Neural cell (in vitro differentiated cells): Measurements from ENCODE around the gene NIT1. TPM values are rescaled to one million over a fixed set of nuclear protein-coding genes. Genes with fewer than 3 reads are reported as not detected.

Experiments used
- H2AFZ ChIP-seq: fragments of 200-600, 300-800 bp; sonication (generic), shearing (Covaris generic); 2 replicates; pipeline ENCODE4 v1.6.0; 2014; ENCODE audit warnings: low read depth, mild to moderate bottlenecking, antibody characterized with exemption, low read length, moderate library complexity
- H3F3A ChIP-seq: fragments of 200-600 bp; shearing (Covaris generic); 2 replicates; pipeline ENCODE4 v1.6.1; 2016; ENCODE audit warnings: mild to moderate bottlenecking, moderate library complexity, mixed read lengths, antibody characterized with exemption, low read length; ENCODE audit not compliant: insufficient read depth, poor library complexity, severe bottlenecking
- H3K27ac ChIP-seq: fragments of 200-600, 300-800 bp; sonication (generic), shearing (Covaris generic); 2 replicates; pipeline ENCODE4 v1.5.1; 2014; ENCODE audit warnings: mild to moderate bottlenecking, low read length, moderate library complexity
- H3K27me3 ChIP-seq: fragments of 300-800, 200-600 bp; sonication (generic), shearing (Covaris generic); 2 replicates; pipeline ENCODE4 v1.6.0; 2014; ENCODE audit warnings: mild to moderate bottlenecking, low read depth, low read length, moderate library complexity; ENCODE audit not compliant: insufficient read depth
- H3K36me3 ChIP-seq: fragments of 300-800, 200-600 bp; sonication (generic), shearing (Covaris generic); 2 replicates; pipeline ENCODE4 v1.5.1; 2014; ENCODE audit warnings: mild to moderate bottlenecking, antibody characterized with exemption, low read length, moderate library complexity; ENCODE audit not compliant: insufficient read depth
- H3K4me2 ChIP-seq: fragments of 300-800, 200-600 bp; sonication (generic), shearing (Covaris generic); 2 replicates; pipeline ENCODE4 v1.6.0; 2014; ENCODE audit warnings: mild to moderate bottlenecking, low read length
- H3K4me3 ChIP-seq: fragments of 300-800, 200-600 bp; sonication (generic), shearing (Covaris generic); 2 replicates; pipeline ENCODE4 v1.5.1; 2014; ENCODE audit warnings: mild to moderate bottlenecking, low read length, moderate library complexity
- H3K79me2 ChIP-seq: fragments of 200-600 bp; shearing (Covaris generic); replicated peaks from 2 replicates; pipeline ENCODE4 v1.6.0; 2014; ENCODE audit warnings: mild to moderate bottlenecking, low read length, moderate library complexity; ENCODE audit not compliant: insufficient read depth
- H3K9ac ChIP-seq: fragments of 300-800, 200-600 bp; sonication (generic), shearing (Covaris generic); 2 replicates; pipeline ENCODE4 v1.6.1; 2016; ENCODE audit warnings: mild to moderate bottlenecking, low read length, mixed read lengths
- H3K9me2 ChIP-seq: fragments of 200-600 bp; shearing (Covaris generic); 2 replicates; pipeline ENCODE4 v1.6.1; 2016; ENCODE audit warnings: mild to moderate bottlenecking, low read length, mixed read lengths; ENCODE audit not compliant: insufficient read depth
- H3K9me3 ChIP-seq: fragments of 200-600, 300-800 bp; sonication (generic), shearing (Covaris generic); 2 replicates; pipeline ENCODE4 v1.6.1; 2016; ENCODE audit warnings: mild to moderate bottlenecking, mixed run types, low read length, moderate library complexity, mixed read lengths
- H4K20me1 ChIP-seq: fragments of 200-600 bp; shearing (Covaris generic); 2 replicates; pipeline ENCODE4 v1.6.1; 2016; ENCODE audit warnings: mild to moderate bottlenecking, mixed run types; ENCODE audit not compliant: insufficient read depth
- EP300 ChIP-seq: fragments of 450-650 bp; conservative IDR thresholded peaks from 2 replicates; pipeline ENCODE4 v1.6.1; 2014; ENCODE audit warnings: antibody characterized with exemption, mild to moderate bottlenecking, moderate library complexity; ENCODE audit not compliant: poor library complexity, severe bottlenecking
- EZH2 ChIP-seq: fragments of 200-600, 300-800 bp; shearing (Covaris generic), sonication (generic); IDR thresholded peaks from 2 replicates; pipeline ENCODE4 v1.6.1; 2014; ENCODE audit warnings: antibody characterized with exemption, low read length, borderline replicate concordance, mild to moderate bottlenecking; ENCODE audit not compliant: insufficient read depth, poor library complexity, severe bottlenecking
- MXI1 ChIP-seq: fragments of 450-650 bp; conservative IDR thresholded peaks from 2 replicates; pipeline ENCODE4 v1.6.1; 2014; ENCODE audit warnings: antibody characterized with exemption, mild to moderate bottlenecking; ENCODE audit not compliant: poor library complexity, severe bottlenecking
- POLR2AphosphoS5 ChIP-seq: IDR thresholded peaks from 2 replicates; pipeline ENCODE4 v1.6.1; 2012
- RAD21 ChIP-seq: fragments of 450-650 bp; conservative IDR thresholded peaks from 2 replicates; pipeline ENCODE4 v1.6.1; 2014; ENCODE audit warnings: antibody characterized with exemption, mild to moderate bottlenecking, moderate library complexity
- SMC3 ChIP-seq: fragments of 450-650 bp; conservative IDR thresholded peaks from 2 replicates; pipeline ENCODE4 v1.6.1; 2014; ENCODE audit warnings: antibody characterized with exemption, mild to moderate bottlenecking, moderate library complexity; ENCODE audit not compliant: poor library complexity
- TAF1 ChIP-seq: IDR thresholded peaks from 2 replicates; pipeline ENCODE4 v1.6.1; 2012; ENCODE audit warnings: low read depth
- polyA plus RNA-seq: library from polyadenylated mRNA; depleted of rRNA; stranded (reverse); fragments of >200 nt; gene quantifications from 2 replicates; pipeline ENCODE4 v1.2.3, GENCODE V29; 2014
- TF ChIP-seq, protein P1 (sequence below): fragments of 450-650 bp; IDR thresholded peaks from 2 replicates; pipeline ENCODE4 v1.5.1; 2014; ENCODE audit warnings: antibody characterized with exemption, mild to moderate bottlenecking, moderate library complexity; ENCODE audit not compliant: poor library complexity, severe bottlenecking
- TF ChIP-seq, protein P2 (sequence below): IDR thresholded peaks from 2 replicates; pipeline ENCODE4 v1.6.1; 2012; ENCODE audit warnings: borderline replicate concordance

Gene NIT1
- polyA plus RNA-seq, 1 donor from 2014 or later = 66.1 TPM

DNA sequence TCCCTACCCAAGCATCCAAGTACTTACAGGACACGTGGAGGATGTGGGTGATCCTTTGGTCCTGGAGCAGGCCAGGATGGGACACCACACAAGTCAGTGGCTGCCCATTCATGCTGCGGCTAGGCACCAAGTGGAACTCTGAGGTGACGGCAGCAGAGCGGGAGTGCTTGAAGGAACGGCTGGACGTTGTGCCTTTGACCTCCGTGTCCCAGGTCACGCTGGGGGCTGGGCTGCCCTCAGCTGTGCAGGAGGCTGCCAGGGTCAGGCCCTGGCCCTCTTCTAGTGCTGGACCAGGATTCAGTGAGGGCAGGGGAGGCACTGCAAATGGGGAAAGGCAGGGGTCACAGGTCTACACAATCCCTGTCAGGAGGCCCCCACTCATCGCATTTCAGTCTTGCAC is 40.5 kb upstream of the NIT1 start:
- TF ChIP-seq RAD21 = no peak
- no peak for TF ChIP-seq SMC3
- TF ChIP-seq TAF1 = no peak
- TF ChIP-seq MXI1 = no peak
- TF ChIP-seq, protein P1, sequence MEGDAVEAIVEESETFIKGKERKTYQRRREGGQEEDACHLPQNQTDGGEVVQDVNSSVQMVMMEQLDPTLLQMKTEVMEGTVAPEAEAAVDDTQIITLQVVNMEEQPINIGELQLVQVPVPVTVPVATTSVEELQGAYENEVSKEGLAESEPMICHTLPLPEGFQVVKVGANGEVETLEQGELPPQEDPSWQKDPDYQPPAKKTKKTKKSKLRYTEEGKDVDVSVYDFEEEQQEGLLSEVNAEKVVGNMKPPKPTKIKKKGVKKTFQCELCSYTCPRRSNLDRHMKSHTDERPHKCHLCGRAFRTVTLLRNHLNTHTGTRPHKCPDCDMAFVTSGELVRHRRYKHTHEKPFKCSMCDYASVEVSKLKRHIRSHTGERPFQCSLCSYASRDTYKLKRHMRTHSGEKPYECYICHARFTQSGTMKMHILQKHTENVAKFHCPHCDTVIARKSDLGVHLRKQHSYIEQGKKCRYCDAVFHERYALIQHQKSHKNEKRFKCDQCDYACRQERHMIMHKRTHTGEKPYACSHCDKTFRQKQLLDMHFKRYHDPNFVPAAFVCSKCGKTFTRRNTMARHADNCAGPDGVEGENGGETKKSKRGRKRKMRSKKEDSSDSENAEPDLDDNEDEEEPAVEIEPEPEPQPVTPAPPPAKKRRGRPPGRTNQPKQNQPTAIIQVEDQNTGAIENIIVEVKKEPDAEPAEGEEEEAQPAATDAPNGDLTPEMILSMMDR = no peak
- TF ChIP-seq EP300 = no peak
- TF ChIP-seq POLR2AphosphoS5 = no peak
- no peak for TF ChIP-seq EZH2
- TF ChIP-seq, protein P2, sequence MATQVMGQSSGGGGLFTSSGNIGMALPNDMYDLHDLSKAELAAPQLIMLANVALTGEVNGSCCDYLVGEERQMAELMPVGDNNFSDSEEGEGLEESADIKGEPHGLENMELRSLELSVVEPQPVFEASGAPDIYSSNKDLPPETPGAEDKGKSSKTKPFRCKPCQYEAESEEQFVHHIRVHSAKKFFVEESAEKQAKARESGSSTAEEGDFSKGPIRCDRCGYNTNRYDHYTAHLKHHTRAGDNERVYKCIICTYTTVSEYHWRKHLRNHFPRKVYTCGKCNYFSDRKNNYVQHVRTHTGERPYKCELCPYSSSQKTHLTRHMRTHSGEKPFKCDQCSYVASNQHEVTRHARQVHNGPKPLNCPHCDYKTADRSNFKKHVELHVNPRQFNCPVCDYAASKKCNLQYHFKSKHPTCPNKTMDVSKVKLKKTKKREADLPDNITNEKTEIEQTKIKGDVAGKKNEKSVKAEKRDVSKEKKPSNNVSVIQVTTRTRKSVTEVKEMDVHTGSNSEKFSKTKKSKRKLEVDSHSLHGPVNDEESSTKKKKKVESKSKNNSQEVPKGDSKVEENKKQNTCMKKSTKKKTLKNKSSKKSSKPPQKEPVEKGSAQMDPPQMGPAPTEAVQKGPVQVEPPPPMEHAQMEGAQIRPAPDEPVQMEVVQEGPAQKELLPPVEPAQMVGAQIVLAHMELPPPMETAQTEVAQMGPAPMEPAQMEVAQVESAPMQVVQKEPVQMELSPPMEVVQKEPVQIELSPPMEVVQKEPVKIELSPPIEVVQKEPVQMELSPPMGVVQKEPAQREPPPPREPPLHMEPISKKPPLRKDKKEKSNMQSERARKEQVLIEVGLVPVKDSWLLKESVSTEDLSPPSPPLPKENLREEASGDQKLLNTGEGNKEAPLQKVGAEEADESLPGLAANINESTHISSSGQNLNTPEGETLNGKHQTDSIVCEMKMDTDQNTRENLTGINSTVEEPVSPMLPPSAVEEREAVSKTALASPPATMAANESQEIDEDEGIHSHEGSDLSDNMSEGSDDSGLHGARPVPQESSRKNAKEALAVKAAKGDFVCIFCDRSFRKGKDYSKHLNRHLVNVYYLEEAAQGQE = no peak
- Histone ChIP-seq H3K79me2 (no peaks in the 10 kb centered on the region), H3K4me2 (no peak overlapping the region), H3K27ac (no peak overlapping the region), H3K36me3 (no peaks in the 10 kb centered on the region), H3K27me3 (no peaks in the 10 kb centered on the region), H3K9me2 (no peaks in the 10 kb centered on the region), H3F3A (no peaks in the 10 kb centered on the region), H3K4me3 (no peak overlapping the region), H3K9me3 (no peaks in the 10 kb centered on the region), H3K9ac (no peak overlapping the region), H2AFZ (no peak overlapping the region), H4K20me1 (no peaks in the 10 kb centered on the region)

DNA sequence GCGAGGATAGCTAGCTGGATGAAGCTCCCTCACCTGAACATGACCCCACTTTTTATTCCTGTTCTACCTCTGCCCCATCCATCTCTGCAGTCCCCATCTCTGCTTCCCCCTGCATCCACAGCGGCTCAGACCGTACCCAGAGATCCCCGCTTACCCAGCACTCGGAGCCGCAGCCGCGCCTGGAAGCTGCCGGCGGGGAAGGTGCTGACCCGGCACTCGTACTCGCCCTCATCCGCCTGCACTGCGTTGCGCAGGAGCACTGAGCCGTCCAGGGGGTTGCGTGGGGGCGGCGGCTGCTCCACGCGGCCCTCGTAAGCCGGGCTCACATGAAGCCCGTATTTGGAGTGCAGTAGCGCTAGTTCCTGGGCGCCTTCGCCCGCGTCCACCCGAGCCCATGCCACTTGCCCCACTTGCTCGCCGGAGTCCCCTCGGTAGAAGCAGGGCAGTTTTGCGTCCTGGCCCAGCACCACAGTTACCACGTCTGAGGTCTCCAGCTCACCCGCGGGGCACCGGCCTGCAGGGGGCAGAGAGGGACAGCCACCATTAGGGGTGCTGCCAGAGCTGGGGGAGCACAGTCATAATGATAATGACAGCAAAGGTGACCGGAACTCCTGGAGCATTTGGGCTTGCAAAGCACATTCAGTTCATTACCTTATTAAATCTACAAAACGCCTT is 38.3 kb upstream of the NIT1 start:
- H3K4me2 ChIP-seq = no peak overlapping the region
- H2AFZ ChIP-seq = no peak overlapping the region

More for the DNA sequence above, 38.3 kb upstream of the NIT1 start:
- H3K27ac ChIP-seq = no peak overlapping the region
- no peak overlapping the region for H3K4me3 ChIP-seq
- no peaks in the 10 kb centered on the region for H3F3A ChIP-seq
- TF ChIP-seq EP300 (no peak), RAD21 (no peak), MXI1 (no peak), TAF1 (no peak), EZH2 (no peak), POLR2AphosphoS5 (no peak), SMC3 (no peak)
- TF ChIP-seq, protein P2 = no peak
- TF ChIP-seq, protein P1 = no peak
- no peaks in the 10 kb centered on the region for H3K79me2 ChIP-seq
- H3K9me2 ChIP-seq = no peaks in the 10 kb centered on the region
- H4K20me1 ChIP-seq = no peaks in the 10 kb centered on the region
- no peaks in the 10 kb centered on the region for H3K9me3 ChIP-seq
- no peak overlapping the region for H3K9ac ChIP-seq
- no peaks in the 10 kb centered on the region for H3K27me3 ChIP-seq
- no peaks in the 10 kb centered on the region for H3K36me3 ChIP-seq
